GM21576 (cell line): ENCODE data around the gene ABLIM2.

Experiments
- ATAC-seq: cut with Tn5 transposase; IDR thresholded peaks from one replicate; pipeline ENCODE4 v1.9.1; 2021; ENCODE audit warnings: mild to moderate bottlenecking, moderate library complexity; ENCODE audit not compliant: unreplicated experiment

Gene ABLIM2

DNA sequence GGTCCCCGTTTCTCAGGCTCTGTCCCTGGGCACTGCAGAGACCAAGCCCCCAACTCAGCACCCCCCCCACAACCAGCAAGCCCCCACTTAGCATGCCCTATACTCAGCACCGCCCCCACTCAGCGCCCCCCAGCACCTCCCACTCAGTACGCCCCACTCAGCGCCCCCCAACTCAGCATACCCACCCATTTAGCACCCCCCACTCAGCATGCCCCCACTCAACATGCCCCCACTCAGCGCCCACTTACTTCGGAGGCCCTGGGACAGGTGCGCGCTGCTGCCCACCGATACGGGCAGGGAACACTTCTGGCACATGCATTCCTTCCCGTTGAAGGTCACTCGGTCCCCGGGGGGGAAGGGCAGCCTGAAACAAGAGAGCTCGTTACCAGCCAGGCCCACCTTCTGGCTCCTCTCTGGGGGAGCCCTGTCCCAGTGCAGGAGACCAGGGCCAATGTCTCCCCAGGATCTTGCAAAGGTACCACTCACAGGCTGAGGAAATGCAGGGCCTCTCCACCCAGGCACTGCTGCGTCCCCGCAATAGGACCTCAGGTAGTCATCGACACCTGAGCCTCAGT, 70.6 kb downstream of the ABLIM2 start:
- no peak for ATAC-seq

DNA sequence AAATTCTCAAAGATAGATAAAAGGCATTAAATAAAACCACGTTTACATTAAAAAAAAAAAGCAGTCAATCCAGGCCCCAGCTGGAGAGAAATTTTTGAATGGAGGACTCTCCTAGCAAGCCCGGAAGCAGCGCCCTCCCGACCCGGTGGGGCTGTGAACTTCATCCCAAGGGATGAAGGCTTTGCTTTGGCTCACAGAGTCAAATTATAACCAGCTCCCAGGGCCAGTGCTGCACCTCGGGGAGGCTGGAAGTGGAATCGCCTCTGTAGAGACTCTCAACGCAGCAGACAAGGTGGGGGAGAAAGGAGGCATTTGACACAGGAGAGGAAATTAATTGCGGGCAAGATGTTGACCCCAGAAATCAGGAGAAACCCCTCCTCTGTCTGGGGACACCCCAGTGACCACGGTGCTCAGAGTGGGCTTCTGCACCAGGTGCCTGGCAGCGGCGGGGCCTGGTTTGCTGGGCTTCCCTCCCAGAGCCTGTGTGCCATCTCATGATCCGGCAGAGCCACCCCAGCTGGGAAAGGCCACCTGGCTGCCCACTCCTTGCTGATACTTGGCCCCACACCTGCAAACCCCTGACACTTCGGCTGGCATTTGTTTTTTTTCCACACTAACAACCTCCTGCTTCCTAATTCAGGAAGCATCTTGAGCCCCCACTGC, 71.7 kb downstream of the ABLIM2 start:
- no peak for ATAC-seq

DNA sequence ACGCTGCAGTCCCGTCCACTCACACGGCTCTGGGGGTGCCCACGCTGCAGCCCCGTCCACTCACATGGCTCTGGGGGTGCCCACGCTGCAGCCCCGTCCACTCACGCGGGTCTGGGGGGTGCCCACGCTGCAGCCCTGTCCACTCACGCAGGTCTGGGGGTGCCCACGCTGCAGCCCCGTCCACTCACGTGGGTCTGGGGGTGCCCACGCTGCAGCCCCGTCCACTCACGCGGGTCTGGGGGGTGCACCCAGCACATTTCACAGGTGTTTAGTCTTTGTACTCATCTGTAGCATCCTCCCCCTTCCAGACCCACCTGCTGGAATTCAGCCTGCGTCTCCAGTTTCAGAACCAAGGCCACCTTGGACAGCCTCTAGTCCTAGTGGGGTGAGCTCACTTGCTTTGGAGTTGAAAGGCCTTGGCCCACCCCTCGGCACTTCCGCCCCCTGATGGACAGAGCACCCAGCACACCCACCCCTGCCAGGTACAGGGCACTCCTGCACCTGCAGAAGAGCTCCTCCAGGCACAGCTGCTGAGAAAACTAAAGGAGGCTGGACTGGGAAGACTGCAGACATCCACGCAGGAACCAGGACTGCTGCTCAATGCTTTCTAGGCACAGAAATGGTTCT, 73.0 kb downstream of the ABLIM2 start:
- ATAC-seq: no peak

DNA sequence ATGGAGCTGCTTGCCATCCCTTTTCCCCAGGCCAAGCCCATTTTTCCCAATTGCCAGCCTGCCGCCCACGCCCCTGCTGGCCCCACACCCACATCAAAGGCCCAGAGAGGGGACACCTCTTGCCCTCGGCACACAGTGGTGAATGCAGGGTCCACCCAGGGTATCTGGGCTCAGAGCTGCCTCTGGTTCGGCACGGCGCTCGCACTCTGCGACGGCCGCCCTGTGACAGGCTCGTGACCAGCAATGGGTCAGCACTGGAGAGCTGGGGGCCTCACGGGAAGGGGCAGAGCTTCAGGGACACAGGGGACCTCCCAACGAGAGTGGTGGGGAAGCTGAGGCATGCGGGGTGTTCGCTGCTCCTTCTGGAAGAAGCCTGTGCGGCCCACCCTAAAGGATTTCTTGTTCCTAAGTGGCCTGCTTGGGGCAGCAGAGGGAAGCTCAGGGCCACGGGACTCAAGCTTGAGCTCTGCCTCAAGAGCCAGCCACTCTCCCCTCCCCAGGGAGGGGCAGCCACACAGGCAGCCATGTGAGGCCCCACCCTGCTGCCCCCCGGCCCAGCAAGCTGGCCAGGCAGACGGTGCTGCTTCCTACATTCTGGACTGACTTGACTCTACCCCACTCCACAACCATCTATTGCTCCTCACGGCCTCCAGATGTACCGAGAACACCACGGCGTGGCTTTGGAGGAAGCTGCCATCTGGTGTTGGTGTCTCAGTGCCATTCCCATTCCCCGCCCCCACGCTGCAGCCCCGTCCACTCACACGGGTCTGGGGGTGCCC, 73.7 kb downstream of the ABLIM2 start:
- ATAC-seq: no peak

DNA sequence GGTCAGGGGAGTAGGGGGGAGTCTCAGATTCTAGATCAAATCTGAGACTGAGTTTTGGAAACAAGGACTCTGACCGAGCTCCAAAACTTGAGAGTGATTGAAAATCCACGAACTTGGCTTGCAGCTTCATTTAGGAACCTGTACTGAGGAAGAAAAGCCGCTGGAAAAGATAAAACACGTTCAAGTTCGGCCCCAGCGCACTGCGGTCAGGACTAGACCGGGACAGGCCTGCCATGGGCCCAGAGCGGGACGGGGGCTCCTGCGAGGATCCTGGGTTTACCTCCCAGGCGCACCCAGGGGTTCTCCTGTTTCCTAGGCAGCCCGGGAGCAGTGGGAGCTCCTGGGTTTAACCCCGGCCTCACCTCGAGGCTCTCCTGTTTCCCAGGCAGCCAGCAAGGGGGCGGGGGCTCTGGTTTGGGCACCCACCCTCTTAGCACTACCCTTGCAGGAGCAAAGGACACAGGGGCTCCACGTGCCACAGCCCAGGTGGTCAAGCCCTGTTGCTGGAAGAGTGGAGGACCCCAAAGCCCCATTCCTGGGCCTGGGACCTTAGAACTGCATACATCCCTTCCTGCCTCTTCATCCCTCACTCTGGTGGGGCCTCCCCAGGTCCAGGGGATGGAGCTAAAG, 74.5 kb downstream of the ABLIM2 start:
- no peak for ATAC-seq

DNA sequence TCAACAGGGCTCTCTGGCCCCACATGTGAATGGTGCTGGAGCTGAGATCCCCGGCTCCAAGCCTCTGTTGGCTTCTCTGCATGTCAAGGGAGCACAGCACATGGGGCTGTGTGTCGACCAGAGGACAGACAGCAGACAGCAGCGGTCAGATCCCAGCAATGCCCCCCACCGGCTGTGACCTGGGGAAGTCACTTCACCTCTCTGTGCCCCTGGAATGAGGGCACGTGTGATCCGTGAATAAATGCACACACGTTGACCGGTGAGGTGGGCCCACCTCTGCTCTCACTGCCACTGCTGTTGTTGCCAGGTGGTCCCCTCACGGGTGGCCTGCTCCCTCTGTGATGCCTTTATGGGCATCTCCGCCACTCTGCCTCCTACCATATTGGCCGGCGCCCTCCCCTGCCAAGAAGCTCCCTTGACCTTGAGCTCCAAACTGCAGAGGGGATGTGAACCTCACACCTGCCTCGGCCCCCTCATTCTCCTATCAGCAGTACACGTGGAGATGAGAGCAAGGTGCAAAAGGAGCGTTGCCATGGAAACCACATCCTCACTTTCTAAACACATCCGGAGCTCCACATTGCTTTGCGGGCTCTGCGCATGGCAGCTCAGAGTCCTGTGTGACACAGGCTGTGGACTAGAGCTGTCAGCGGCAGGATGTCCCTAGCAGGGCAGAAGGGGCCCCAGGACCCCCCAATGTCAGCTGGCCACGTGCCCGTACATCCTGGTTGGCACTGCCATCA, 75.4 kb downstream of the ABLIM2 start:
- no peak for ATAC-seq

DNA sequence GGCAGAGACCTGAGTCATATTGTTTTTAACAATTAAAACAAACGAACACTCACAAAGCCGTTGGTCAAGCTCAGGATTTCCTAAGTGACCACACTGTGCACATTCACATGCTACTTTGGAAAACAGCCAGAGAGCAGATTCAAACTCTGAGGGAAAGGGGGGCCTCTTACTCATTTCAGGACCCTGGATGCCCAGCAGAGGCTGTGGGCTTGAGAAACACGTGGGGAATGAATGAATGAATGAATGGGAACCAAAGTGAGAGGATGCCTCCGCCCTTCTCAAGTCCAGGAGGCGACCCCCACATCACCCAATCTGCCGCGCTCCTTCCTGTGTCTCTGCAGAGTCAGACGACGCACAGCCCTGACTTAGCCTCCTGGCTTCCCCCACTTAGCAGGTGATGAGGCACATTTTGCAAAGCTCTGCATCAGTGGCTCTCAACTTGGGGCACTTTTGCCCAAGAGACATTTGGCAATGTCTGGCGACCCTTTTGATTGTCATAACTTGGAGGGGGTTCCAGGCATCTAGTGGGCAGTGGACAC, 76.0 kb downstream of the ABLIM2 start:
- ATAC-seq: no peak

DNA sequence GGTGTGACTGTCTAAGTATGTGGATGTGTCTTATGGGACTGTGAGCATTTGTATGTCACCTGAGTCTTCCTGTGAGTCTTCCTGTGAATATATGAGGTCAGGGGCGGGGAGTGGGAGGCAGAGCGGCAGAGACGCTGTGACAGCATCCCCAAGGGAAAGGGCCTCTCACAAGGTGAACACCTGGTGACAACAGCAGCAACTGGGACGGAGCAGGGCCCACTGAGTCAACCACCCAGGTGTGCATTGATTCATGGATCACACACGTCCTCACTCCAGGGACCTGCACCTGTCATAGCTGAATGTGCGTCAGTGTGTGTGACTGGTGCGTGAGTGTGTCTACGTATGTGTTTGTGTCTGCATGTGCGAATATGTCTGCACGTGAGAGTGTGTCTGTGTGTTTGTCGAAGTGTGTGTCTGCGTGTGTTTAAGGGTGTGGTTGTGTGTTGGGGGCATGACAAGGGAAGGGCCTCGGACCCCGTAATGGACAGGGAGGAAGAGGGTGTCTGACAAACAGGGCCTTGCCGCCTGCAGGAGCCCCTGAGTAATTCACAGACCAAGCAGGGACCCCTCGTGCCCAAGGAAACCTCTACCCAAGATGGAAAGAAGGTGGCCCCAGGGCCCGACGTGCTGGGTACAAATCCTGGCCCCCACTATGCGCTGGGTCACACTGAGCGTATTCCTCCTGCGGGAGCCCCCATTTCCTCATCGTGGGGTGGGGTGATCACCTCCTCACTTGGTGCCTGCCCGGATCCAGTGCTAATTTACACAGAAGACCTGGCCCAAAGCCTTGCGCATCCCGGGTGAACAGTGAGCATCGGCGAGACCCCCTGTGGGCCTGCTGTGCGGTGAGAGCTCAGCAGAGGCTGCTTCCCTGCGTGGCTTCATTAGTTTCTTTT, 76.7 kb downstream of the ABLIM2 start:
- no peak for ATAC-seq

DNA sequence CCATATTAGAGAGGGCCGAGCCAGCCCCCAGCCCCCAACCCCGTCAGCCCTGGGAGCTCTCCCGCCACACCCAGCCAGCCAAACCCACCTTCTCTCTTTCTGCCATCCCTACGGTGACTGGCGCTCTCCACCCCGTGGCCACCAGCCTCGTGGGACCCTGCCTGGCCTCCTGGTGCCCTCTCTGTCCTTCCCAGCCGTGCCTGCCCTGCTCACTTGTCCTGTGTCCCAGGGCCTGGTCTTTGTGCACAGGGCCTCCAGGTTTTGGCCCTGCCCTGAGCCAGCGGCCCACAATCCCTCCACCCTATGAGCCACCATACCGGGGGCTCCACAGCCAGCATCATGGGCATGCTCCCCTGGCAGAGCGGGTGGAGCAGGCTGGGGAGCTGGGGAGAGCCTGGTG, 77.4 kb downstream of the ABLIM2 start:
- ATAC-seq: no peak

DNA sequence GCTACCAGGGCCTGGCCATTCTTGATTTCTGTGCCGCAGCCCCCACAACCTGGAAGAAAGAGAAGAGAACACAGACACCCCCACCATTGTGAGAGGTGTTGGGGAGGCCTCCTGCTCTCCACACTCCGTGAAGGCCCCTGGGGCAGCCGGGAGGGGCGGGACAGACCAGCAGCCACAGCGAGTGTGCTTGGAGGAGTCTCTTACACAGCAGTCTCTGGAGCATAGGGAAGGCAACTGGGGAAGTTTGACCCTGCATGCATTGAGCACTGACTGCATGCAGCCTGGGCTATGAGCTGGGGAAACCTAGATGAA, 77.9 kb downstream of the ABLIM2 start:
- no peak for ATAC-seq

DNA sequence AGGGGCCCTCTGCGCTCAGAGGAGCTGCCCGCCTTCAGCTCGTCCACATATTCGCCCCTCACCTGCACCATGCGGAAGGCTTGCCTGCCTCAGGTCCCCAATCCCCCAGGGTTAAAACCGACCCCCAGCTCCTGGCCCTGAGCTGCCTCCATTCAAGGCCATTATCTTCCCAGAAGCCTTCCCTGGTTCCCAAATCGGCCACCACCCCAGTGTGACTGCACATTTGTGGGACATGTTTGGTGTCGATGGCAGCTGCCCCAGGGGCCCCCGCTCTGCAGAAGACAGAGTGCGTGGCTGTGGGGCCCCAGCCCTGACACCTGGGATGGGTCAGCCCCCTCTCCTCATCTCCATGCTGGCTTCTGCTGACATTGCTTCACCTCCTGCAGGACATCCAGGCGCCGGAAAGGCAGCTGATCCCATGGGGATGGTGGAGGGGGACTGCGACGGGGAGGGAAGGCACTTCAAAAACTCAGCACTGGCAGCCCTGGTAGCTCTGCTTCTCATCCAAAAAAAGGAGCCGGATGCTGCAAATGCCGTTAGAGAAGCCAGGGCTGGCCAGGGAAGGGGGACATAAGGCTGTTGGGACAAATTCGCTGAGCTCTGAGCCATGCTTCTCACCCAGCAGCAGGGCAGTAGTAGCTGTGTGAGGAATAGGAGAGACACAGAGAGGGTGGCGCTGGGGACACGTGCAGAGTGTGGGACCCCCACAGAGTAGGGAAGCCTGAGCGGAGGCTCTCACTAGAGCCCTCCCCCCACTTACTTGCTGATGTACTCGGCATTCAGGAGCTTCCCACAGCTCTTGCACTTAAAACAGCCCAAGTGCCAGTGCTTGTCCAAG, 78.5 kb downstream of the ABLIM2 start:
- ATAC-seq: no peak

DNA sequence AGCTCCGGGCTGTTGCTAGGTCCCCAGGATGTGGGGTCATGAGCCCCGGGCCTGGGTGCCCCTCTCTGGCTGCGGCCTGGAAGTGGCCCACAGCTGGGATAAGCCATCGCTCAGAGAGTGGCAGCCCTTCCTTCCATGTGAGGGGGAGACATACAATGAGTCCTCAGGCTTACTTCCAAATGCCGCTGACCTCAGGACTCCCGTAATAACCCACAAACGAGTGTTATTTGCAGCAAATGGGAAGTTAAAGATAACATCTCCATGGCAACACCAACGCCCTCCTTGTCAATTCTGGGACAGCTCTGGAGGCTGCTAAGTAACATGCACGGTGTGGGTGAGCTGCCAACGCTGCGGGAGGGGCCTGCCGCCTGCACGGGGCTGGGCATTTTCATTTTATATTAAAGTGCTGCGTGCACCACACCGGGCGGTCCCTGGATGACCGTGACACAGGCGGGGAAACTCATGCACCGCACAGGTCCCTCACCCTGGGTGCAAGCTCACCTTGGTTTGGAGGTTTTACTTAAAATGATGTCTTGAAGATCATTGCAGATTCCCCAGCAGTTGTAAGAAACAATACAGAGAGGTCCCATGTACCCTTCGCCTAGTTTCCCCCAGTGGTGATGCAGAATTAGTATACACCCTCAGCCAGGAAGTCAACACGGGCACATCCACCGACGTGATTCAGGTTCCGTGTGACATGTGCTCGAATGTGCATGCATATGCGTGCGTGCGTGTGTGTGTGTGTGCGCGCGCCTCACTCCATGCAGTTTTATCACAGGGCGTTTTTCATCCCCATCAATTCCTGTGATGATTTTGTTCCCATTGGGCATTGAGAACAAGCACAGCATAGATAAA, 79.4 kb downstream of the ABLIM2 start:
- ATAC-seq: no peak

DNA sequence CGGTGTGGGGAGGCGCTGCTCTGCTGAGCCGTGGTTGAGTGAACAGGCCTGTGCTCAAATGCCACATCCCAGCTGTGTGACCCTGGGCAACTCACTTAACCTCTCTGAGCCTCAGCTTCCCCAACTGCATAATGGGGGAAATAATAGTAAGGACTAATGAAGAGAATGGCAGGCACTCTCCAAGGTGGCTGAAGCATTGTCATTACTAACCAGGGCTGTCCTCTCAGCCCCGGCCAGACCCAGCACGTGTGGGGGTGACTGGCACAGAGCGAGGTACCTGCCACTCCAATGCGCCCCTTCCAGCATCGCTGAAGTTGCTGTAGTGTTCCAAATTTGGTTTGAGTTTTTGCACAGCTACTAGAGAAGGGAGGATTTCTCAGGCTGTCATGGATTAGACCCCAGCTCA, 80.0 kb downstream of the ABLIM2 start:
- no peak for ATAC-seq

DNA sequence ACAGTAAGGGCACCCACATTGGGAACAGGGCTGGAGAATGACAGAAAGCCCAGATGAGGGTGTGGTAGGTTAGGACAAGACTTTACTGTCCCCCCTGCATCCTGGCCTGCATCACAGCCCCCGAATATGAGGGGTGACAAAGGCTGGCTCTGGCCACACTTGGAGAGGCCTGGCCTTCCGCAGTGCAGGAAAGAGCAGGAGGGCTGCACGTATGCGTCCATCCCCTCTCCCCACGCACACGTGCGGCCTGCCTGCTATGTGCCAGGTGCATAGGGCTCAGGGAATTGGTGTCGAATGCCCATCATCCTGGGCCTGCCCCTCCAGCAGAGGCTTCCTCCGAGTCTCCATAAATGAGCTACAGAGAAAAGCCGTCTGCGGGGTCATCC, 80.5 kb downstream of the ABLIM2 start:
- ATAC-seq: no peak

DNA sequence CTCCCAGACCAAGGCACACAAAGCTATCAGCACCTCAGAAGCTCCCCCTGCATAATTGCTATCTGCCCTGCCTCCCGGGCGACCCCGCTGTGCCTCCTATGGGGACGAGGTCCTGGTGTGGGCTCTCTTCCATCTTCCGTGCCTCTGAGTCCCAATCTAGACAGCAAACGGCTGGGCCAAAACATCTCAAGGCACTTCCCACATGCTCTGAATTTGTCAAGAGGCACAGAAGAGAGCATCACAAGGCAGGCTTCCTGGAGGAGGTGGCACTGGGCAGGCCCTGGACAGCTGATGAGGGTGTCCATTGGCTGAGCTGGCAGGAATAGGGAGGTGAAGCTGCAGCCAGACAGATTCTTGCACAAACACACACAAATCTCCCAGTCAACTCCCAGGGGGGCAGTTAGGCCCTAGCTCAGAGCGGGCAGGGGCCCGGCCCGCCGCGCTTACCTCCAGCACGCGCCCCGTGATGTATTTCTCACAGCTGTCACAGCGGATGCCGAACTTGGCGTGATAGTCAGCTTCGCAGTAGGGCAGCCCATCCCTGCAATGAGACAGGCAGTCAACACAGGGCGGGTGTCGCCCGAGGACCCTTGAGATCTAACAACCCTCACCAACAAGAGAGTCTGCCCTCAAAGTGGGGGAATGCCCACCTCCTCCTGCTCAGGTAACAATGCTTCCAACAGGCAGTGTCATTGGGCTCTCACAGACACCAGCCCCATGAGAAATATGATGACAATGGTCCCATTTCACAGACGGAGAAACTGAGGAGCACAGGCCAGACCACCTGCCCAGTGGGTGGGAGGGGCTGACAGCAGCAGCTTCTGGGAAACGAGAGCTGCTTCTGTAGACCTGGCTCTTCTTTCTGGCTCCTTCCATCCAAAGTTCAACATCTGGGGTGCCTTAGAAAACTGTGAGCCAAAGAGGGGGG, 81.2 kb downstream of the ABLIM2 start:
- ATAC-seq: no peak

DNA sequence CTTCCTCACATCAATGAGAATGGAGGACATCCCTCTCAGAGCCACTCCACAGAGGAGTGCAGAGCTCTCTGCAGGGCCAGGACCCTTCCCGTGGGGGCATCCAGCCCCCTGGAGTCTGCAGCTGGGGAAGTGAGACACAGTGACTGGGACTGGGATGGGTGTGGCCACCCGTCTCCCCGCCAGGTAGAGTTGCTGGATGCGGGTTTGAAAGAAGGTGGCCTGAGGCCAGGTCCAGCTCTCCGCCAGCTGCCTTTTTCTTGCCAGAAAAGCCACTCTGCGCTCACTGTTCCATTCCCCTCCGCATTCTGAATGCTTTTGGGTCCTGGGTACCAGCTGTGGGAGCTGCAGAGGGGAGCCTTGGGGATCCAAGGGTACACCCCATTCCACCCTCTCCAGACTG, 82.6 kb downstream of the ABLIM2 start:
- no peak for ATAC-seq
